Amniotic stem cell (primary cell): ENCODE results near the gene CNIH4.
"Not testable (repeated sequence)": the region's sequence is repeated elsewhere in the genome, so short reads cannot be mapped to it uniquely, and the experiment has no call there.

ENCODE experiments used
- DNase-seq: peaks from one replicate; lab custom pipeline; 2025; lab: John Stamatoyannopoulos, UW

The CNIH4 gene

GRCh38 chr1:224348137-224348536 is 8.5 kb upstream of the CNIH4 start:
- DNase-seq = no peak

DNA sequence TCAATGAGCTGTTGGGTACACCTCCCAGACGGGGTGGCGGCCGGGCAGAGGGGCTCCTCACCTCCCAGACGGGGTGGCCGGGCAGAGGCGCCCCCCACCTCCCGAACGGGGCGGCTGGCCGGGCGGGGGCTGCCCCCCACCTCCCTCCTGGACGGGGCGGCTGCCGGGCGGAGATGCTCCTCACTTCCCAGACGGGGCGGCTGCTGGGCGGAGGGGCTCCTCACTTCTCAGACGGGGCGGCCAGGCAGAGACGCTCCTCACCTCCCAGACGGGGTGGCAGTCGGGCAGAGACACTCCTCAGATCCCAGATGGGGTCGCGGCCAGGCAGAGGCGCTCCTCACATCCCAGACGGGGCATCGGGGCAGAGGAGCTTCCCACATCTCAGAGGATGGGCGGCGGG is 7.0 kb upstream of the CNIH4 start:
- DNase-seq = not testable (repeated sequence)

- DNase-seq = not testable (repeated sequence)
Observed at GRCh38 chr1:224352436-224353085, 4.1 kb upstream of the CNIH4 start.

- DNase-seq = no peak
Observed at GRCh38 chr1:224353975-224354925, 2.4 kb upstream of the CNIH4 start.

GRCh38 chr1:224357626-224358124 is 996 bp downstream of the CNIH4 start:
- no peak for DNase-seq

DNA sequence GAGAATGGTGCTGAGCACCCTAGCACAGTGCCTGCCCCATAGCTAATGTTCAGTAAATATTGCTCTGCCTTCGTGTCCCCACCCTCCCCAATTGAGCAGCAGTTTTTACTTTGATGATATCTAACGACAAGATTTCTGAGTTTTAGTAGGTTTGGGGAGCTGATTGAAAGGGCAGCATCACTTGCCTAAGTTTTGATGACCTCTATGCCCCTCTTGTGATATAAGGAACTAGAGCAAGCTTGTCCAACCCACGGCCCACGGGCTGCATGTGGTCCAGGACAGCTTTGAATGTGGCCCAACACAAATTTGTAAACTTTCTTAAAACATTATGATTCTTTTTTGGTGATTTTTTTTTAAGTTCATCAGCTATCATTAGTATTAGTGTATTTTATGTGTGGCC is 1.6 kb downstream of the CNIH4 start:
- no peak for DNase-seq

DNA sequence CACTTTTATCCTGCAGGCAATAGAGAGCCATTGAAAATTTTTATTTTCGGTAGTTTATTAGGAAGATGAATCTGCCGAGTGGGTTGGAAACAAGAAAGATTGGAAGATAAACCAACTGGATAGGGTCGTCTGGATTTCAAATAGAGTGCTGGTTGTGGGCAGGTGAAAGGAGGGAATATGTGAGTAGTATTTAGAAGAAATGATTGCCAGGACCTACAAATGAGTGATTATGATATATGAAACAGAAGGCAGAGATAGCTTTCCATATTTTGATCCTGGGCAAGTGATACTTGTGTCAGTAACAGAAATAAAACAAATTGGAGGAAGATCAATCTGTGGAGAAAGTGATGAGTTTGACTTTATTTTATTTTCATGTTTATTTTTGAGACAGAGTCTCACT is 2.5 kb downstream of the CNIH4 start:
- no peak for DNase-seq

- no peak for DNase-seq
Observed at GRCh38 chr1:224368409-224368808, 11.7 kb downstream of the CNIH4 start.

DNA sequence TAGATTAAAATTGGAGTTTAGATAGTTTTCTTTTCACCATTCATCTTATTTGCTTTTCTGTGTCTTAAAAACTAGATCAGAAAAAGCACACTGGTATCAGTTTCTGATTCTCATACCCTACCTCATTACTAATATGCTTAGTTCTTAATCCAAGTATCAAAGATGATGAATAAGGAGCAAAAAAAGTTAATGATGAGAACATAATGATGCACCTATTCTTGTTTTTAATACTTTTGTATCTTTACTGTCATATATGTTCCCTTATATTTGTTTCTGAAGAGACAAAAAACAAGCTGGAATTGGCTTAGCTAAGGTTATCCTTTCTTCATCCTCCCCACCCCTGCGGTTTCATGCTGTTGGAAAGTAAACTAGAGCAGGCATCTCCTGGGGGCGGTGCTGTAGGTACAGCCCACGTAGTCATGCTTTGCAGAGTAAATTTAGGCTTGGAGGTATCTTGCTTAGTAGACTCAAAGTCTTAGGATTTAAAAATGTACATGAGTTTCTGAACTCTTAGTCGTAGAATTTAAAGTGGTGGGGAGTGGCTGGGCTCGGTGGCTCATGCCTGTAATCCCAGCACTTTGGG is 16.4 kb downstream of the CNIH4 start:
- DNase-seq = no peak

DNA sequence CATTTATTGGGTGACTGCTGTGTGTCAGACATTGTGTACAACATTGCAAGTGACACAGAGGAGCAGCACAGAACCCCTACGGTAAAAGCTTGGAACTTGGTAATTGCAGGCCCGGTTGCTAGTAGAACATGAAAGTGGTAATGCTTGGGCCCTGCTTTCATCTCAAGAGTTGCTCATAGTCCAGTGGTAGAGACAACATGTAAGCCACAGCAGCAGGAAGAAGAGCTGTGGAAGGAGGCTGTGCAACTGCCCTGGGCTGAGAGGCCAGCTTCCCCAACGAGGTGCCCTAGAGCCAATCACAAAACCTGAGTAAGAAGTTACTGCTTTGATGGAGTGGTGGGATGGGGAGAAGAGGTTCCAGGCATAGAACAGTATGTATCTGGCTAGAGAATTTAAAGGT is 18.4 kb downstream of the CNIH4 start:
- no peak for DNase-seq

GRCh38 chr1:224377676-224378006 is 21.0 kb downstream of the CNIH4 start:
- DNase-seq = peak; percentile 16

- DNase-seq = no peak
Observed at GRCh38 chr1:224378855-224379631, 22.4 kb downstream of the CNIH4 start.

- DNase-seq = no peak
Observed at GRCh38 chr1:224380003-224380402, 23.3 kb downstream of the CNIH4 start.

- no peak for DNase-seq
Observed at GRCh38 chr1:224381880-224382548, 25.3 kb downstream of the CNIH4 start.

DNA sequence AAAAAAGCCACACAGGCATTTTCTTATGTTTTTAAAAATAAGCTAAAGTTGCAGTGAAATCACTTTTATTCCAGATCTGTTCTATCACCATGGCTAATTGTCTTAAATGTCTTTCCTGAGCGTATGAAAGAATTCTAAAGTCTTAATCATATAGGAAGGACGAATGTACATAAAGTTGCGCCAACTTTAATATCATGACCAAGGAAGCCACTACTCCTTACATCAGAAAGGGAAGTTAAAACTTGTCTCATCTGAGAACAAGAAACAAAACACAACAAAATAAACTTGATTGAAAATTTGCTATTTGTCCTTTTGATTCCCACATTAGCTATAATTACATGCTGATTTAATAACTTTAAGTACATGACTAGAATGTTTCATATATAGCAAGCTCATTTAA is 26.5 kb downstream of the CNIH4 start:
- no peak for DNase-seq

DNA sequence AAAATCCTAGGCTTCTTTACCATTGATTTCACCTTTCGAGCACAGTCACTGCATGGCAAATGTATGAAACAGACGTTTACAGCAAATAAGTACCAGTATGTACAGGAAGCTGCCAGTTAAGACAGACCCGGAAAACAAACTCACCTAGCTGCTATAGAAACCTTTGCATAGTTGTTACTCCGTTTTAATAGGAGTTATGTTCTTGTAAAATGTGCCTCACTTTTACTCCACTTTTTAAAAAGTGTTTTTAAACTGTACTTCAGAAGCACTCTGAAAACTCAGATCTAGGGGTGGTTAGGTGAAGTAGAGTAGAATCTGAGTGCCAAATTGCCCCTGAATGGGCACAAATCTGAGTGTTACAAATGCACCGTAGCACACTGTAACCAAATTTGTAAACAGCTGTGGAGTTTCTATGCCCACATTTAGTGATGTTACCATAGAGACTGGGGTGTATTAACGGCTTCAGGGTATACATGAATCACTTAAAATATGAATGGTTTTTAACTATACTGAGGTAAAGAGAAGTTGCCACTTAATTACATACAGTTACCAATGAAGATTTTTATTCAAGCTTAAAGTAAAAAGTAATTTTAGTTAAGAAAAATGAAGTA is 30.7 kb downstream of the CNIH4 start:
- DNase-seq = no peak

DNA sequence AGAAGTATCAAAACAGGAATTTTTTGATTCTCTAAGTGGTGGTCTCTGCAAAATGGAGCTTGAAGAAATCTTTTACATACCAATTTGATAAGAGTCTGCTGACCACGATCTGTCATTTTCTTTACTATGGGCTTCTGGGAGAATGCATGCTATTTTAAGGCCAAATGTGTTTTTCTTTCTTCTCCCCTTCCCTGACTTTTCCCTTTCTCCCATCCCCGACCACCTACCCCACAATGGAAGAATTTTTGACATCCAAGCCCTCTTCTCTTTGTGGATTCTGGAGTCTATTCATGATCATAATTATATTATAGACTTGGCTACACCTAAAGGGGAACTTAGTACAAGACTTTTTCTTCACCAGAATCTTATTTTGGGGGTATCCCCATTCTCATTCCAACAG is 31.3 kb downstream of the CNIH4 start:
- DNase-seq = no peak

DNA sequence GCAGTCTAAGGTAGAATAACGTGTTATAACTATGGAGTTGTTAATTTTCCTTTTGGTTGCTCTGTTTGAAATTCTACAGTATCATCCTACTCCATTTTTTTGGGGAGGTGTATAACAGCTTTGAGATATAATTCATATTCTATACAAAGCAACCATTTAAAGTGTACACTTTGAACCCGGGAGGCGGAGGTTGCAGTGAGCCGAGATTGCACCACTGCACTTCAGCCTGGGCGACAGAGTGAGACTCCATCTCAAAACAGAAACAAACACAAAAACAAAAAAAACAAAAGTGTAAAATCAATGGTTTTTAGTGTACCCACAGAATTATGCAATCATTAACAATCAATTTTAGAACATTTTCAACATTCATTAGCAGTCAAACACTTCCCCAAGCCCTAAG is 33.8 kb downstream of the CNIH4 start:
- DNase-seq = no peak

GRCh38 chr1:224392411-224393249 is 36.0 kb downstream of the CNIH4 start:
- no peak for DNase-seq

DNA sequence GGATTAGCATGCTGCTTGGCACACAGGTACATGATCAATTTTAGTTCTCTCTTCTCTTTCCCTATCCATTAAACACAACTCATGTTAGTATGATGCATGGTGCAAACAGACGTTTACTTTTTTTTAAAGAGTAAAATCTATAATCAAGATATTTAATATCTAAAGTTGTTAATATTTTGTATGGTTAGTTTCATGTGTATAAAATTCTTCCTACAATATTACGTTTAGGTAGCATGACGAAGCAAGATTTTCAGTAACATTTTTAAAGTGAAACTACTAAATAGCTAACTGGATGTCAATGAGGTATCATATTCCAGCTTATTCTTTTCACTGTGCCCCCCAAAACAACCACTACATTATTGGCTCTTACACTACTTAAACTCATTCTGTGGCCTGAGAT is 36.6 kb downstream of the CNIH4 start:
- DNase-seq = no peak
